Spleen (tissue), 7 donors: ENCODE data around the gene SERPINC1.

Experiments
- POLR2A ChIP-seq, 3 donors: fragments of 450-650 bp; IDR thresholded peaks; one replicate each; pipeline ENCODE4 v1.5.1; 2017; ENCODE audit warnings: antibody characterized with exemption in 3 of 3, mild to moderate bottlenecking in 1 of 3
- POLR2AphosphoS5 ChIP-seq, 3 donors: sonication (generic); formaldehyde crosslinking; IDR thresholded peaks; one replicate each; pipeline ENCODE4 v1.5.1; 2017; ENCODE audit warnings: antibody characterized with exemption in 3 of 3
- TF ChIP-seq, protein P1 (sequence below), 11 experiments: fragments of 200-600 bp in 7 of 11; fragments of 450-650 bp in 4 of 11; sonication (generic) in 4 of 11; IDR thresholded peaks in 8 of 11; conservative IDR thresholded peaks in 3 of 11; 1 replicate in 7 of 11; 2 replicates in 4 of 11; pipeline versions ENCODE4 v1.4.0 to v1.8.0; 2016 to 2021; ENCODE audit warnings: antibody characterized with exemption in 11 of 11, inconsistent platforms in 4 of 11, mild to moderate bottlenecking in 1 of 11
- donor health status: DM: no; HTN: no; CAD: no; lungs with moderate emphysema.
- donor health status: DM: no; HTN: no; CAD: no.
- donor health status: DM: no; HTN: no; CAD: no.

GRCh38 chr1:173915596-173915995 lies 1.5 kb downstream of the SERPINC1 start:
- TF ChIP-seq, protein P1, sequence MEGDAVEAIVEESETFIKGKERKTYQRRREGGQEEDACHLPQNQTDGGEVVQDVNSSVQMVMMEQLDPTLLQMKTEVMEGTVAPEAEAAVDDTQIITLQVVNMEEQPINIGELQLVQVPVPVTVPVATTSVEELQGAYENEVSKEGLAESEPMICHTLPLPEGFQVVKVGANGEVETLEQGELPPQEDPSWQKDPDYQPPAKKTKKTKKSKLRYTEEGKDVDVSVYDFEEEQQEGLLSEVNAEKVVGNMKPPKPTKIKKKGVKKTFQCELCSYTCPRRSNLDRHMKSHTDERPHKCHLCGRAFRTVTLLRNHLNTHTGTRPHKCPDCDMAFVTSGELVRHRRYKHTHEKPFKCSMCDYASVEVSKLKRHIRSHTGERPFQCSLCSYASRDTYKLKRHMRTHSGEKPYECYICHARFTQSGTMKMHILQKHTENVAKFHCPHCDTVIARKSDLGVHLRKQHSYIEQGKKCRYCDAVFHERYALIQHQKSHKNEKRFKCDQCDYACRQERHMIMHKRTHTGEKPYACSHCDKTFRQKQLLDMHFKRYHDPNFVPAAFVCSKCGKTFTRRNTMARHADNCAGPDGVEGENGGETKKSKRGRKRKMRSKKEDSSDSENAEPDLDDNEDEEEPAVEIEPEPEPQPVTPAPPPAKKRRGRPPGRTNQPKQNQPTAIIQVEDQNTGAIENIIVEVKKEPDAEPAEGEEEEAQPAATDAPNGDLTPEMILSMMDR (IDR thresholded peaks at IDR 0.05 in 8 of 11, conservative IDR thresholded peaks at IDR 0.05 in 3 of 11), result no peak
- TF ChIP-seq POLR2A (IDR thresholded peaks at IDR 0.05), result no peak
- no peak for TF ChIP-seq POLR2AphosphoS5 (IDR thresholded peaks at IDR 0.05)
